ENCODE measurements around the gene GRIP2. TPM values are rescaled to one million over a fixed set of nuclear protein-coding genes. Genes with fewer than 3 reads are reported as not detected.

GRIP2 gene
- total and polyA plus RNA-seq, 10 donors: 0.15 to 3.7 (median 1.2) TPM

- Histone ChIP-seq H3K36me3 (no peaks in the 10 kb centered on the region), H3K27ac (no peak overlapping the region), H3K27me3 (replicated peaks in 1 of 7) (peaks cover 0 to 78% (median 3%) of the 10 kb centered on the region in 7 donors), H3K9me3 (no peaks in the 10 kb centered on the region), H3K4me3 (no peak overlapping the region), H3K4me1 (no peaks in the 10 kb centered on the region)
- WGBS, 5 donors: 64 to 76% (median 68%) methylated on average over 2 of the region's 2 CpGs
- DNase-seq: no peak
- intact Hi-C loops (cut with DNase I; ENCODE audit: low total_unique reads): no loop called here
- TF ChIP-seq POLR2A (IDR thresholded peaks at IDR 0.05): no peak
- no peak for TF ChIP-seq POLR2AphosphoS5 (IDR thresholded peaks at IDR 0.05)
- no peak for TF ChIP-seq CTCF (IDR thresholded peaks at IDR 0.05 in 8 of 11, conservative IDR thresholded peaks at IDR 0.05 in 3 of 11)
These were observed 46.5 kb upstream of the GRIP2 start for GRCh38 chr3:14586611-14587010.

GRCh38 chr3:14583548-14584091, 43.5 kb upstream of the GRIP2 start:
- Histone ChIP-seq H3K9me3 (no peaks in the 10 kb centered on the region), H3K36me3 (no peaks in the 10 kb centered on the region), H3K27ac (no peak overlapping the region), H3K4me1 (no peaks in the 10 kb centered on the region), H3K27me3 (replicated peaks in 1 of 7) (peaks cover 0 to 68% (median 3%) of the 10 kb centered on the region in 7 donors), H3K4me3 (no peak overlapping the region)
- DNase-seq: no peak
- no peak for TF ChIP-seq POLR2AphosphoS5 (IDR thresholded peaks at IDR 0.05)
- TF ChIP-seq CTCF (IDR thresholded peaks at IDR 0.05 in 8 of 11, conservative IDR thresholded peaks at IDR 0.05 in 3 of 11): no peak
- TF ChIP-seq POLR2A (IDR thresholded peaks at IDR 0.05): no peak
- intact Hi-C loops (cut with DNase I; ENCODE audit: low total_unique reads): no loop called here
- WGBS, 5 donors: 81 to 92% (median 83%) methylated on average over 5 of the region's 5 CpGs

- Histone ChIP-seq H3K27ac (no peak overlapping the region), H3K4me1 (peaks cover 0 to 6% (median 0%) of the 10 kb centered on the region in 6 donors), H3K27me3 (replicated peaks in 1 of 7) (peaks cover 0 to 56% (median 3%) of the 10 kb centered on the region in 7 donors), H3K9me3 (no peaks in the 10 kb centered on the region), H3K36me3 (no peaks in the 10 kb centered on the region), H3K4me3 (no peak overlapping the region)
- intact Hi-C loops (cut with DNase I; ENCODE audit: low total_unique reads): no loop called here
- no peak for DNase-seq
- 59 to 73% (median 69%) methylated on average over 4 of the region's 4 CpGs for WGBS, 5 donors
- no peak for TF ChIP-seq POLR2A (IDR thresholded peaks at IDR 0.05)
- TF ChIP-seq CTCF (IDR thresholded peaks at IDR 0.05 in 8 of 11, conservative IDR thresholded peaks at IDR 0.05 in 3 of 11): no peak
- TF ChIP-seq POLR2AphosphoS5 (IDR thresholded peaks at IDR 0.05): no peak
These were observed 41.9 kb upstream of the GRIP2 start for GRCh38 chr3:14582045-14582410.

GRCh38 chr3:14581334-14582044, 41.3 kb upstream of the GRIP2 start:
- Histone ChIP-seq H3K9me3 (no peaks in the 10 kb centered on the region), H3K36me3 (no peaks in the 10 kb centered on the region), H3K4me1 (peaks cover 0 to 6% (median 0%) of the 10 kb centered on the region in 6 donors), H3K4me3 (no peak overlapping the region), H3K27me3 (replicated peaks in 1 of 7) (peaks cover 0 to 56% (median 3%) of the 10 kb centered on the region in 7 donors), H3K27ac (no peak overlapping the region)
- no peak for TF ChIP-seq CTCF (IDR thresholded peaks at IDR 0.05 in 8 of 11, conservative IDR thresholded peaks at IDR 0.05 in 3 of 11)
- no peak for TF ChIP-seq POLR2AphosphoS5 (IDR thresholded peaks at IDR 0.05)
- intact Hi-C loops (cut with DNase I; ENCODE audit: low total_unique reads): no loop called here
- no peak for DNase-seq
- 73 to 86% (median 79%) methylated on average over 4 to 5 of the region's 5 CpGs for WGBS, 5 donors

All from spleen (tissue), 11 donors.